Measurements from ENCODE around the gene ATG9B. TPM values are rescaled to one million over a fixed set of nuclear protein-coding genes. Genes with fewer than 3 reads are reported as not detected.

Gene ATG9B
- total RNA-seq, 1 donor, result under 0.01 TPM

GRCh38 chr7:150975536-150976319 lies 48.6 kb downstream of the ATG9B start:
- no peak overlapping the region for H3K4me3 ChIP-seq (ENCODE audit: low read depth, low read length)
- no peak for DNase-seq (ENCODE audit: low read depth)

GRCh38 chr7:150974468-150975391 lies 49.6 kb downstream of the ATG9B start:
- no peak for DNase-seq (ENCODE audit: low read depth)
- peak overlapping the region; percentile 33 for H3K4me3 ChIP-seq (ENCODE audit: low read depth, low read length)
- peak; percentile 16 for TF ChIP-seq CTCF (IDR thresholded peaks at IDR 0.05; ENCODE audit: insufficient read depth, low read length)

More at GRCh38 chr7:150975536-150976319, 48.6 kb downstream of the ATG9B start:
- no peak for TF ChIP-seq CTCF (IDR thresholded peaks at IDR 0.05; ENCODE audit: insufficient read depth, low read length)

GRCh38 chr7:150973571-150974451 lies 50.5 kb downstream of the ATG9B start:
- TF ChIP-seq CTCF (IDR thresholded peaks at IDR 0.05; ENCODE audit: insufficient read depth, low read length), result no peak
- H3K4me3 ChIP-seq (ENCODE audit: low read depth, low read length), result no peak overlapping the region
- no peak for DNase-seq (ENCODE audit: low read depth)

GRCh38 chr7:150972741-150973140 lies 51.6 kb downstream of the ATG9B start:
- no peak for DNase-seq (ENCODE audit: low read depth)
- H3K4me3 ChIP-seq (ENCODE audit: low read depth, low read length), result no peak overlapping the region
- no peak for TF ChIP-seq CTCF (IDR thresholded peaks at IDR 0.05; ENCODE audit: insufficient read depth, low read length)

- no peak for TF ChIP-seq CTCF (IDR thresholded peaks at IDR 0.05; ENCODE audit: insufficient read depth, low read length)
- peak; percentile 41 for DNase-seq (ENCODE audit: low read depth)
- no peak overlapping the region for H3K4me3 ChIP-seq (ENCODE audit: low read depth, low read length)
Measured at GRCh38 chr7:150972023-150972468, 52.2 kb downstream of the ATG9B start.

Data from fibroblast of the aortic adventitia (primary cell).